Measurements from ENCODE around the gene SPSB3. TPM values are rescaled to one million over a fixed set of nuclear protein-coding genes. Genes with fewer than 3 reads are reported as not detected.

Gene SPSB3
- total and polyA plus RNA-seq, 9 of the 15 experiments (the other 6 are each of a cell fraction or from before 2014, with no cell fraction given) = 0.39 to 37.4 (median 7.1) TPM

GRCh38 chr16:1768061-1768766 is 14.2 kb downstream of the SPSB3 start:
- Histone ChIP-seq H3K27me3 (ENCODE audit: control insufficient read depth in 2 of 2, insufficient read depth in 2 of 2, low read length in 2 of 2) (no peaks in the 10 kb centered on the region), H3K9ac (ENCODE audit: insufficient read depth in 1 of 2, low read depth in 2 of 2, low read length in 2 of 2) (peak overlapping the region in 1 of 2 experiments; percentile 9; a peak in 1 of 4 replicates), H3K79me2 (ENCODE audit: control insufficient read depth, insufficient read depth, low read length) (peaks cover 32% of the 10 kb centered on the region), H3K4me1 (replicated peaks in 1 of 2; ENCODE audit: control insufficient read depth in 2 of 2, insufficient read depth in 2 of 2, low read length in 2 of 2) (peaks cover 17 to 94% of the 10 kb centered on the region in 2 experiments; a peak in 4 of 5 replicates), H3K4me2 (ENCODE audit: insufficient read depth, low read length) (no peak overlapping the region), H3K9me1 (ENCODE audit: control insufficient read depth, insufficient read depth, low read length) (no peaks in the 10 kb centered on the region), H3K4me3 (no peak overlapping the region), H4K20me1 (replicated peaks; ENCODE audit: control insufficient read depth, insufficient read depth, low read length) (0 out of 2 replicates have a peak, but pooled peaks cover 8% of the 10 kb centered on the region), H3K9me3 (replicated peaks; ENCODE audit: control insufficient read depth, insufficient read depth, low read depth, low read length) (no peaks in the 10 kb centered on the region), H3K27ac (ENCODE audit: extremely low read depth, low read depth, low read length) (no peak overlapping the region), H2AFZ (ENCODE audit: low read depth, low read length) (no peak overlapping the region), H3K36me3 (ENCODE audit: control insufficient read depth, insufficient read depth, low read length) (peaks cover 78% of the 10 kb centered on the region; the same call in 2 of the 3 replicates)
- ChIA-PET CTCF (ENCODE audit: low intra/inter-chr PET ratio) (no interaction called here), POLR2A (interaction anchor here (0.8 to 1.5 kb wide), 5 partner anchors 8 to 197 kb away, joined by 3 to 4 read pairs (median 3); partner anchors contain the start of genes NUBP2, RPS2 and SPSB3)
- DNase-seq (ENCODE audit: extremely low read depth in 1 of 4, low spot score in 3 of 4) (no peak), ATAC-seq (no peak), FAIRE-seq (no peak)
- in situ Hi-C loops (cut with MboI) = no loop called here
- 91% methylated on average over 28 of the region's 41 CpGs for WGBS (ENCODE audit: insufficient coverage, low coverage, missing lambda C conversion rate)
- intact Hi-C loops (cut with micrococcal nuclease) = no loop called here
- TF ChIP-seq CHD2 (IDR thresholded peaks at IDR 0.05; ENCODE audit: low read depth, low read length) (0 out of 2 replicates have a peak, but pooled peaks have one; percentile 15), PRPF4 (IDR thresholded peaks at IDR 0.05; ENCODE audit: insufficient read depth, low read depth, low read length, poor library complexity, severe bottlenecking) (peak; percentile 24), POLR2G (IDR thresholded peaks at IDR 0.05; ENCODE audit: low read depth, low read length) (peak; percentile 55), NUFIP1 (IDR thresholded peaks at IDR 0.05; ENCODE audit: partially characterized antibody) (no peak), POLR2AphosphoS2 (IDR thresholded peaks at IDR 0.05; ENCODE audit: low read length) (0 out of 2 replicates have a peak, but pooled peaks have one; percentile 52)
- no TSS peak for BruUV-seq (replicated peaks)

All from K562 (cell line).